Stimulated activated CD4-positive, alpha-beta T cell treated with anti-CD3 and anti-CD28 coated beads, Interleukin-4, amount 100 ng/mL, for 48 hours (primary cell): ENCODE results near the gene ARHGEF25.
"Not testable (repeated sequence)": the region's sequence is repeated elsewhere in the genome, so short reads cannot be mapped to it uniquely, and the experiment has no call there.

Experiments used
- DNase-seq, 2 donors: peaks; one replicate each; pipeline ENCODE4 v3.0.0-alpha.2; 2020; ENCODE audit warnings: low read depth in 2 of 2

The ARHGEF25 gene

GRCh38 chr12:57609101-57609780, 2.0 kb upstream of the ARHGEF25 start:
- DNase-seq: no peak

- DNase-seq: no peak
Measured at GRCh38 chr12:57609781-57610553, 1.3 kb upstream of the ARHGEF25 start.

- DNase-seq: no peak
Measured at GRCh38 chr12:57610554-57611107, 604 bp upstream of the ARHGEF25 start.

- no peak for DNase-seq
Measured at GRCh38 chr12:57611827-57612710, 834 bp downstream of the ARHGEF25 start.

GRCh38 chr12:57612711-57613426, 1.6 kb downstream of the ARHGEF25 start:
- no peak for DNase-seq

GRCh38 chr12:57613427-57614109, 2.3 kb downstream of the ARHGEF25 start:
- DNase-seq: no peak

- no peak for DNase-seq
Measured at GRCh38 chr12:57614178-57614947, 3.1 kb downstream of the ARHGEF25 start.

GRCh38 chr12:57614948-57615500, 3.8 kb downstream of the ARHGEF25 start:
- DNase-seq: no peak

GRCh38 chr12:57615637-57616036, 4.4 kb downstream of the ARHGEF25 start:
- no peak for DNase-seq

- DNase-seq: no peak
Measured at GRCh38 chr12:57616383-57617101, 5.3 kb downstream of the ARHGEF25 start.

- no peak for DNase-seq
Measured at GRCh38 chr12:57617942-57618341, 6.7 kb downstream of the ARHGEF25 start.

- not testable (repeated sequence) for DNase-seq
Measured at GRCh38 chr12:57618431-57618830, 7.2 kb downstream of the ARHGEF25 start.

GRCh38 chr12:57618966-57619433, 7.8 kb downstream of the ARHGEF25 start:
- DNase-seq: no peak

GRCh38 chr12:57619434-57620244, 8.4 kb downstream of the ARHGEF25 start:
- no peak for DNase-seq

GRCh38 chr12:57620245-57620935, 9.2 kb downstream of the ARHGEF25 start:
- no peak for DNase-seq

GRCh38 chr12:57620936-57621496, 9.8 kb downstream of the ARHGEF25 start:
- DNase-seq: no peak
